Transverse colon (tissue), 4 donors: Measurements from ENCODE around the gene PPM1H. TPM values are rescaled to one million over a fixed set of nuclear protein-coding genes. Genes with fewer than 3 reads are reported as not detected.

Experiments
- DNase-seq: peaks from one replicate; pipeline ENCODE4 v3.0.0-alpha.2; 2019
- H3K27ac ChIP-seq, 4 donors: fragments of 200-600 bp; sonication (generic); 2 replicates each; pipeline ENCODE4 v1.5.1; 2016 to 2018; ENCODE audit warnings: inconsistent platforms in 4 of 4
- H3K27me3 ChIP-seq: fragments of 200-600 bp; sonication (generic); 2 replicates; pipeline ENCODE4 v1.5.1; 2017; ENCODE audit warnings: inconsistent platforms
- H3K36me3 ChIP-seq, 4 donors: fragments of 200-600 bp; sonication (generic); 2 replicates each; pipeline ENCODE4 v1.5.1; 2017 to 2019; ENCODE audit warnings: inconsistent platforms in 4 of 4
- H3K4me1 ChIP-seq, 4 donors: fragments of 200-600 bp; sonication (generic); 2 replicates each; pipeline ENCODE4 v1.5.1; 2017 to 2020; ENCODE audit warnings: inconsistent platforms in 4 of 4
- H3K4me3 ChIP-seq, 4 donors: fragments of 200-600 bp; sonication (generic); 1 replicate in 1 of 4; 2 replicates in 3 of 4; pipeline versions ENCODE4 v1.5.1 to v1.6.1; 2017 to 2019; ENCODE audit warnings: inconsistent platforms in 4 of 4
- H3K9me3 ChIP-seq, 2 donors: fragments of 200-600 bp; sonication (generic); 2 replicates each; pipeline ENCODE4 v1.5.1; 2017 to 2019; ENCODE audit warnings: inconsistent platforms in 2 of 2
- EP300 ChIP-seq: sonication (generic); formaldehyde crosslinking; IDR thresholded peaks from one replicate; pipeline ENCODE4 v1.6.1; 2017; ENCODE audit warnings: antibody characterized with exemption, low read depth
- POLR2A ChIP-seq: fragments of 450-650 bp; IDR thresholded peaks from one replicate; pipeline ENCODE4 v1.6.1; 2016; ENCODE audit warnings: antibody characterized with exemption, mild to moderate bottlenecking, moderate library complexity
- POLR2AphosphoS5 ChIP-seq, 3 donors: sonication (generic); formaldehyde crosslinking; IDR thresholded peaks; one replicate each; pipeline ENCODE4 v1.6.1; 2016; ENCODE audit warnings: antibody characterized with exemption in 3 of 3
- WGBS, 2 donors: methylation state at CpG; one replicate each; pipeline ENCODE4 v1.1.5; 2018; ENCODE audit warnings: low coverage in 1 of 2; 5-methylcytosine and 5-hydroxymethylcytosine counted together
- in situ Hi-C, 4 donors: fragments of 200-750 bp; cut with MboI; loops; one replicate each; pipeline versions ENCODE4 v1.15.0 to v1.15.1; 2017; ENCODE audit warnings: low sequenced_read_pairs in 3 of 4, low pct_ligation_motif_present in 1 of 4, low pct_unique_long_range_greater_than_20kb in 1 of 4
- intact Hi-C: fragments of 100-400 bp; cut with DNase I; formaldehyde crosslinking; loops from one replicate; pipeline ENCODE4 v1.15.1; 2023; ENCODE audit warnings: low total_unique reads
- total RNA-seq, 4 donors: library from RNA; depleted of rRNA; stranded (reverse); fragments of >200 nt; gene quantifications; one replicate each; pipeline ENCODE4 v1.1.0, GENCODE V29; 2016
- TF ChIP-seq, protein P1 (sequence below), 5 experiments: fragments of 200-600 bp in 3 of 5; fragments of 450-650 bp in 2 of 5; sonication (generic) in 3 of 5; IDR thresholded peaks; 1 replicate in 2 of 5; 2 replicates in 3 of 5; pipeline ENCODE4 v1.5.1; 2016 to 2017; ENCODE audit warnings: antibody characterized with exemption in 5 of 5, inconsistent platforms in 3 of 5, mild to moderate bottlenecking in 2 of 5, moderate library complexity in 1 of 5

PPM1H gene
- total RNA-seq, 4 donors from 2014 or later: 0.37 to 3.2 (median 2.8) TPM

DNA sequence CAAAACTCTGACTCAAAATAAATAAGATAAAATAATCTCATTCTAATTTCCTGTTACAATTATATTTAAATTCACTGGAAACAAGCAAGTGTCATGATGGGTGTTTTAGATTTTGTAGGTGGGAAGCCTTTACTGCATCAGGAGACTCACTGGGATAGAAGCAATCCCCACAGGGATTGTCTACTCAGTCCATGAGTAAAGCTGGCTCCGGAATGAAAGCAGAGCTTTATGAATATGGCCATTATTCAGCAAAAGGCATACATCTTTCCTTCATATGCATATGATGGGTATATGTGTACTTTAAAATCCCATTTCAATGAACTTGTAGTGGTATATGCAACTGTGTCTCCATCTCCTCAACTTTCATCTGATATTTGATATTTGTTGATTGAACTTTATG lies 25.4 kb upstream of the PPM1H start:
- no peaks in the 10 kb centered on the region for H3K9me3 ChIP-seq
- no peaks in the 10 kb centered on the region for H3K4me1 ChIP-seq
- H3K4me3 ChIP-seq: no peak overlapping the region
- H3K27ac ChIP-seq: no peak overlapping the region
- 80 to 100% methylated on average over 1 of the region's 1 CpG for WGBS, 2 donors
- intact Hi-C loops (no loop called here), in situ Hi-C loops (no loop called here)
- TF ChIP-seq, protein P1, sequence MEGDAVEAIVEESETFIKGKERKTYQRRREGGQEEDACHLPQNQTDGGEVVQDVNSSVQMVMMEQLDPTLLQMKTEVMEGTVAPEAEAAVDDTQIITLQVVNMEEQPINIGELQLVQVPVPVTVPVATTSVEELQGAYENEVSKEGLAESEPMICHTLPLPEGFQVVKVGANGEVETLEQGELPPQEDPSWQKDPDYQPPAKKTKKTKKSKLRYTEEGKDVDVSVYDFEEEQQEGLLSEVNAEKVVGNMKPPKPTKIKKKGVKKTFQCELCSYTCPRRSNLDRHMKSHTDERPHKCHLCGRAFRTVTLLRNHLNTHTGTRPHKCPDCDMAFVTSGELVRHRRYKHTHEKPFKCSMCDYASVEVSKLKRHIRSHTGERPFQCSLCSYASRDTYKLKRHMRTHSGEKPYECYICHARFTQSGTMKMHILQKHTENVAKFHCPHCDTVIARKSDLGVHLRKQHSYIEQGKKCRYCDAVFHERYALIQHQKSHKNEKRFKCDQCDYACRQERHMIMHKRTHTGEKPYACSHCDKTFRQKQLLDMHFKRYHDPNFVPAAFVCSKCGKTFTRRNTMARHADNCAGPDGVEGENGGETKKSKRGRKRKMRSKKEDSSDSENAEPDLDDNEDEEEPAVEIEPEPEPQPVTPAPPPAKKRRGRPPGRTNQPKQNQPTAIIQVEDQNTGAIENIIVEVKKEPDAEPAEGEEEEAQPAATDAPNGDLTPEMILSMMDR (IDR thresholded peaks at IDR 0.05): no peak
- no peak for TF ChIP-seq POLR2A
- no peak for TF ChIP-seq POLR2AphosphoS5 (IDR thresholded peaks at IDR 0.05)
- H3K36me3 ChIP-seq: no peaks in the 10 kb centered on the region
- DNase-seq: no peak
- H3K27me3 ChIP-seq: no peaks in the 10 kb centered on the region

DNA sequence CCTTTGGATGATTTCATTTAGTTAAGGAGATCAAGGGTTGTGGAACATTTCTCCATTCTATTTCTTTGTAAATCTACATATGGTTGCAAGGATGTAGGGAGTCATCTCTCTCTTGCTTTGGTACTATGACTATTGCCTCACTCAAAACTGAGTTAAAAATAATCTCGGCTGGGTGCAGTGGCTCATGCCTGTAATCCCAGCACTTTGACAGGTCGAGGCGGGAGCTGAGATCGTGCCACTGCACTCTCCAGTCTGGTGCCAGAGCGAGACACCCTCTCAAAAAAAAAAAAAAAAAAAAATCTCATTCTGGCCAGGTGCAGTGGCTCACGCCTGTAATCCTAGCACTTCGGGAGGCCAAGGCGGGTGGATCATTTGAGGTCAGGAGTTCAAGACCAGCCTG lies 24.8 kb upstream of the PPM1H start:
- DNase-seq: no peak
- H3K27ac ChIP-seq: no peak overlapping the region
- no peaks in the 10 kb centered on the region for H3K27me3 ChIP-seq
- TF ChIP-seq EP300 (no peak), POLR2A (no peak), POLR2AphosphoS5 (IDR thresholded peaks at IDR 0.05) (no peak)
- TF ChIP-seq, protein P1 (IDR thresholded peaks at IDR 0.05): no peak
- intact Hi-C loops (no loop called here), in situ Hi-C loops (no loop called here)
- no peaks in the 10 kb centered on the region for H3K36me3 ChIP-seq
- no peaks in the 10 kb centered on the region for H3K4me1 ChIP-seq
- no peak overlapping the region for H3K4me3 ChIP-seq
- 73% methylated on average over 8 of the region's 8 CpGs; no CpG with 5 or more reads in 1 of the 2 donors for WGBS, 2 donors
- H3K9me3 ChIP-seq: no peaks in the 10 kb centered on the region

DNA sequence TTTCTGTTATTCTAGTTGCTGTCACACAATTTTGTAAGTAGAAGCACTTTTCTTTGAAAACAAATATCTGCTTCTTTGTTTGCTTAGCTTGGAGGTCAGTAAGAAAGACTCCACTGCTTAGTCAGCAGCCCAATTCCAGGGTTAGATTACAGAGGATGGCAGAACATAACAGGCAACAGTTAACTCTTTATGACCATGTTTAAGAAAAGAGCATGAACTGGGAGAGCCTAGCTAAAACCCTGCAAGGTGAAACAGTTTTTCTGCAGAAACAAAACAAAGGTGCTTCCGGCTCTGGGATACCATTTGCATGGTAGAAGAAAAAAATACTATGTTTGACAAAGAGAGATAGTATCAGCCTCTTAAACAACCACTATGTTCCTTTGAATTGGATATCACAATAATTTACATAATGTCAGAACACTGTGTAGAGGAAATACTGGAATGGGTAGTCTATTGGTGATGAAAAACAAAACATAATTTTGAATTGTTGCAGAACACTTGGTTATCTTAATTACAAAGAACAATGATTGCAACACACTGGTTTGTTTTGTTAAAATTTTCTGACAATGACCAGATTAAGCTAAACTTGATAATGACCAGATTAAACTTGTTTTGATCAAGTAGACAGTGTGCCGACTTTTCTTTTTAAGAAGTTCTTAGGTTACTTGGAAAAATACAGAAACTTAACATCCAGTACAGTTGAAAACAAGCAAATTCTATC lies 22.4 kb upstream of the PPM1H start:
- Histone ChIP-seq H3K27ac (no peak overlapping the region), H3K27me3 (no peaks in the 10 kb centered on the region), H3K4me3 (no peak overlapping the region), H3K36me3 (no peaks in the 10 kb centered on the region), H3K4me1 (no peaks in the 10 kb centered on the region), H3K9me3 (no peaks in the 10 kb centered on the region)
- in situ Hi-C loops (no loop called here), intact Hi-C loops (no loop called here)
- TF ChIP-seq POLR2A (no peak), POLR2AphosphoS5 (IDR thresholded peaks at IDR 0.05) (no peak), EP300 (no peak)
- TF ChIP-seq, protein P1 (IDR thresholded peaks at IDR 0.05): no peak
- no peak for DNase-seq
- WGBS, 2 donors: 51 to 80% methylated on average over 2 of the region's 2 CpGs

DNA sequence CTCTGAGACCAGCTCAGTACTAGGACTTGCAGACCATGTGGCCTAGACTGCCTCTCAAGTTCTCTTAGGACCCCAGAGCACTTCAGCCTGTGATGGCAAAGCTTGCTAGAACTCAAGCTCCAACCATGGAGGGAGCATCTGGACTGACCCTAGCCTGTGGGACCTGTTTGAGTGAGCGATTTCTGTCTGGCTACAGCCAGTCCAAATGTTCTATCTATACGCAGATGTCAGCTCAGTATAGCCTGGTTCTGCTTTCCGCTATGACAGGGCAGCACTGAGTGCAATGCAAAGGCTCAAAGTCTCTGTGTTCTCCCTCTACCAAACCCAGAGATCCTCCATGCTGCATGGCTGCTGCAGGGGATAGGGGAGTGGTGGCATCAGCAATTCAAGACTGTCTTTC lies 20.7 kb upstream of the PPM1H start:
- no peaks in the 10 kb centered on the region for H3K4me1 ChIP-seq
- H3K4me3 ChIP-seq: no peak overlapping the region
- 93% methylated on average over 3 of the region's 3 CpGs; no CpG with 5 or more reads in 1 of the 2 donors for WGBS, 2 donors
- no peaks in the 10 kb centered on the region for H3K9me3 ChIP-seq
- TF ChIP-seq EP300 (no peak), POLR2A (no peak), POLR2AphosphoS5 (IDR thresholded peaks at IDR 0.05) (no peak)
- TF ChIP-seq, protein P1 (IDR thresholded peaks at IDR 0.05): no peak
- no peaks in the 10 kb centered on the region for H3K27me3 ChIP-seq
- intact Hi-C loops: no loop called here
- H3K36me3 ChIP-seq: no peaks in the 10 kb centered on the region
- in situ Hi-C loops: no loop called here
- no peak for DNase-seq
- no peak overlapping the region for H3K27ac ChIP-seq
